HepG2 (cell line): Measurements from ENCODE around the gene SFTA2. TPM values are rescaled to one million over a fixed set of nuclear protein-coding genes. Genes with fewer than 3 reads are reported as not detected.

Source experiments
- ATM ChIP-seq: fragments of 450-650 bp; IDR thresholded peaks from 2 replicates; pipeline ENCODE4 v1.7.1; 2017; ENCODE audit warnings: mild to moderate bottlenecking, borderline replicate concordance
- ISX ChIP-seq: sonication (generic); formaldehyde crosslinking; conservative IDR thresholded peaks from 2 replicates; pipeline ENCODE4 v1.5.0; 2020; ENCODE audit warnings: missing genetic modification reagents
- RCOR2 ChIP-seq: IDR thresholded peaks from 2 replicates; pipeline ENCODE4 v1.6.1; 2016; ENCODE audit warnings: missing biosample characterization, missing genetic modification reagents
- SP4 ChIP-seq: sonication (generic); formaldehyde crosslinking; IDR thresholded peaks from 2 replicates; pipeline ENCODE4 v1.8.1; 2023; ENCODE audit warnings: mild to moderate bottlenecking, missing genetic modification reagents
- TBL1XR1 ChIP-seq: fragments of 150-350 bp; IDR thresholded peaks from 2 replicates; pipeline ENCODE4 v1.6.1; 2014; ENCODE audit warnings: borderline replicate concordance, low read length; ENCODE audit not compliant: partially characterized antibody
- ZFP82 ChIP-seq: sonication (generic); formaldehyde crosslinking; IDR thresholded peaks from 2 replicates; pipeline ENCODE4 v1.5.1; 2020; ENCODE audit warnings: mild to moderate bottlenecking, missing genetic modification reagents, borderline replicate concordance
- ZNF562 ChIP-seq: sonication (generic); formaldehyde crosslinking; IDR thresholded peaks from 2 replicates; pipeline ENCODE4 v1.8.0; 2022; ENCODE audit warnings: missing genetic modification reagents, borderline replicate concordance
- ZSCAN20 ChIP-seq: sonication (generic); formaldehyde crosslinking; IDR thresholded peaks from 2 replicates; pipeline ENCODE4 v1.4.0; 2020; ENCODE audit warnings: missing genetic modification reagents, mild to moderate bottlenecking, borderline replicate concordance
- polyA plus RNA-seq, 8 experiments: library from polyadenylated mRNA; depleted of rRNA in 3 of 8; stranded (reverse) in 7 of 8; unstranded in 1 of 8; fragments of >200 nt; fragmentation: Illumina TruSeq in 4 of 8; extraction: Trizol in 4 of 8; gene quantifications; 2 replicates each; pipeline versions ENCODE4 v1.2.1 to v1.2.3, GENCODE V29; 2011 to 2016; ENCODE audit warnings: low read depth in 4 of 8, missing spikeins in 1 of 8, mixed read lengths in 1 of 8; ENCODE audit not compliant: insufficient read depth in 1 of 8
- total RNA-seq, 5 experiments: library from RNA; depleted of rRNA; stranded (reverse); fragments of >200 nt; fragmentation: Illumina TruSeq; extraction: Trizol; gene quantifications; 2 replicates each; pipeline ENCODE4 v1.2.3, GENCODE V29; 2016; ENCODE audit warnings: low read depth in 1 of 5
- TF ChIP-seq, protein P1 (sequence below): sonication (generic); formaldehyde crosslinking; IDR thresholded peaks from 2 replicates; pipeline ENCODE4 v1.4.0; 2020; ENCODE audit warnings: missing genetic modification reagents
- TF ChIP-seq, protein P2 (sequence below): sonication (generic); formaldehyde crosslinking; IDR thresholded peaks from 2 replicates; pipeline ENCODE4 v1.4.0; 2020; ENCODE audit warnings: mild to moderate bottlenecking, missing genetic modification reagents
- TF ChIP-seq, protein P3 (sequence below): sonication (generic); formaldehyde crosslinking; IDR thresholded peaks from 2 replicates; pipeline ENCODE4 v1.5.1; 2020; ENCODE audit warnings: missing genetic modification reagents, mild to moderate bottlenecking, borderline replicate concordance
- TF ChIP-seq, protein P4 (sequence below): sonication (generic); formaldehyde crosslinking; IDR thresholded peaks from 2 replicates; pipeline ENCODE4 v1.5.0; 2020; ENCODE audit warnings: missing genetic modification reagents
- TF ChIP-seq, protein P5 (sequence below): sonication (generic); formaldehyde crosslinking; IDR thresholded peaks from 2 replicates; pipeline ENCODE4 v1.9.0; 2021; ENCODE audit warnings: missing genetic modification reagents, mild to moderate bottlenecking, borderline replicate concordance

SFTA2 gene
- total and polyA plus RNA-seq, 2 of the 13 experiments (the other 11 are each of a cell fraction or from before 2014, with no cell fraction given), result not detected

DNA sequence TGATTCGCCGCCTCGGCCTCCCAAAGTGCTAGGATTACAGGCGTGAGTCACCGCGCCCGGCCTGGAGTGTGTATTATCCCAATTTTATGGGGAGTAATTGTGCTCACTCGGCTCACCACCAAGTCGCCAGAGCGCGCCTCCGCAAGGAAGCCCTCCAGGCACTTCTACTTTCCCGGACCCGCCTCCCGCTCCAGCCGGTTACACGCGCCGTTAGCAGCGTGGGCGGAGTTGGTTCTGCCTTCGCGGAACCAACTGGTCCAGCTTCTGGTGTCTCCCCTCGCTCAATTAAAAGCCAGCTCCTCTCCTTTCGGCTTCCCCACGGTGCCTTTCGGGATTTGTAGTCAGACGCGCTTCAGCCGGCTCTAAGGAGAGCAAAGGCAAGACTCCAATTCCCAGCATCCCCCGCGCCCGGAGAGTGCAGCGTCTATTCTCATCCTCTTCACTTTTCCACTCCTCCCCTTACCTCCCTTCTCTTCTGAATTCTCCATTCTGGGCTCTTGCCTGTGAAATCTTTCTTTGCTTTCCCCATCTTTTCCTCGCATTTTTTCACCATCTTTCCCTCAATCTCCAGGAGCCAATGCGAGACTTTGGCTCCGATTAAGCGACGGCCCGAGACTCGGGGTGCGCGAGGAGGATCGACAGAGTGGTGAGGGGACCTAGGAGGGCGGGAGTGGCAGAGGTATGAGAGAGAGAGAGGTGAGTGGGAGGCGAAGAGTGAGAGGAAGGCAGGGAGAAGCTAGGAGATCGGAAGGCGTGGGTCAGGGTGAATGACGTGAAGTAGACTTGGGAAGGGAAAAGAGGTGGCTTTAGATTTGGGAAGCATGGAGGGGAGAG, 24.0 kb downstream of the SFTA2 start, which contains the start of gene GTF2H4 (continued):
- TF ChIP-seq, protein P1, sequence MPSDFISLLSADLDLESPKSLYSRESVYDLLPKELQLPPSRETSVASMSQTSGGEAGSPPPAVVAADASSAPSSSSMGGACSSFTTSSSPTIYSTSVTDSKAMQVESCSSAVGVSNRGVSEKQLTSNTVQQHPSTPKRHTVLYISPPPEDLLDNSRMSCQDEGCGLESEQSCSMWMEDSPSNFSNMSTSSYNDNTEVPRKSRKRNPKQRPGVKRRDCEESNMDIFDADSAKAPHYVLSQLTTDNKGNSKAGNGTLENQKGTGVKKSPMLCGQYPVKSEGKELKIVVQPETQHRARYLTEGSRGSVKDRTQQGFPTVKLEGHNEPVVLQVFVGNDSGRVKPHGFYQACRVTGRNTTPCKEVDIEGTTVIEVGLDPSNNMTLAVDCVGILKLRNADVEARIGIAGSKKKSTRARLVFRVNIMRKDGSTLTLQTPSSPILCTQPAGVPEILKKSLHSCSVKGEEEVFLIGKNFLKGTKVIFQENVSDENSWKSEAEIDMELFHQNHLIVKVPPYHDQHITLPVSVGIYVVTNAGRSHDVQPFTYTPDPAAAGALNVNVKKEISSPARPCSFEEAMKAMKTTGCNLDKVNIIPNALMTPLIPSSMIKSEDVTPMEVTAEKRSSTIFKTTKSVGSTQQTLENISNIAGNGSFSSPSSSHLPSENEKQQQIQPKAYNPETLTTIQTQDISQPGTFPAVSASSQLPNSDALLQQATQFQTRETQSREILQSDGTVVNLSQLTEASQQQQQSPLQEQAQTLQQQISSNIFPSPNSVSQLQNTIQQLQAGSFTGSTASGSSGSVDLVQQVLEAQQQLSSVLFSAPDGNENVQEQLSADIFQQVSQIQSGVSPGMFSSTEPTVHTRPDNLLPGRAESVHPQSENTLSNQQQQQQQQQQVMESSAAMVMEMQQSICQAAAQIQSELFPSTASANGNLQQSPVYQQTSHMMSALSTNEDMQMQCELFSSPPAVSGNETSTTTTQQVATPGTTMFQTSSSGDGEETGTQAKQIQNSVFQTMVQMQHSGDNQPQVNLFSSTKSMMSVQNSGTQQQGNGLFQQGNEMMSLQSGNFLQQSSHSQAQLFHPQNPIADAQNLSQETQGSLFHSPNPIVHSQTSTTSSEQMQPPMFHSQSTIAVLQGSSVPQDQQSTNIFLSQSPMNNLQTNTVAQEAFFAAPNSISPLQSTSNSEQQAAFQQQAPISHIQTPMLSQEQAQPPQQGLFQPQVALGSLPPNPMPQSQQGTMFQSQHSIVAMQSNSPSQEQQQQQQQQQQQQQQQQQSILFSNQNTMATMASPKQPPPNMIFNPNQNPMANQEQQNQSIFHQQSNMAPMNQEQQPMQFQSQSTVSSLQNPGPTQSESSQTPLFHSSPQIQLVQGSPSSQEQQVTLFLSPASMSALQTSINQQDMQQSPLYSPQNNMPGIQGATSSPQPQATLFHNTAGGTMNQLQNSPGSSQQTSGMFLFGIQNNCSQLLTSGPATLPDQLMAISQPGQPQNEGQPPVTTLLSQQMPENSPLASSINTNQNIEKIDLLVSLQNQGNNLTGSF (CRISPR knock-in tag), result no peak
- TF ChIP-seq ZSCAN20 (CRISPR knock-in tag), result peak; percentile 85; the same call in 1 of the 2 replicates
- TF ChIP-seq RCOR2 (CRISPR knock-in tag), result peak; percentile 92
- TF ChIP-seq SP4 (CRISPR knock-in tag), result peak; percentile 75; the same call in 1 of the 2 replicates
- TF ChIP-seq, protein P2, sequence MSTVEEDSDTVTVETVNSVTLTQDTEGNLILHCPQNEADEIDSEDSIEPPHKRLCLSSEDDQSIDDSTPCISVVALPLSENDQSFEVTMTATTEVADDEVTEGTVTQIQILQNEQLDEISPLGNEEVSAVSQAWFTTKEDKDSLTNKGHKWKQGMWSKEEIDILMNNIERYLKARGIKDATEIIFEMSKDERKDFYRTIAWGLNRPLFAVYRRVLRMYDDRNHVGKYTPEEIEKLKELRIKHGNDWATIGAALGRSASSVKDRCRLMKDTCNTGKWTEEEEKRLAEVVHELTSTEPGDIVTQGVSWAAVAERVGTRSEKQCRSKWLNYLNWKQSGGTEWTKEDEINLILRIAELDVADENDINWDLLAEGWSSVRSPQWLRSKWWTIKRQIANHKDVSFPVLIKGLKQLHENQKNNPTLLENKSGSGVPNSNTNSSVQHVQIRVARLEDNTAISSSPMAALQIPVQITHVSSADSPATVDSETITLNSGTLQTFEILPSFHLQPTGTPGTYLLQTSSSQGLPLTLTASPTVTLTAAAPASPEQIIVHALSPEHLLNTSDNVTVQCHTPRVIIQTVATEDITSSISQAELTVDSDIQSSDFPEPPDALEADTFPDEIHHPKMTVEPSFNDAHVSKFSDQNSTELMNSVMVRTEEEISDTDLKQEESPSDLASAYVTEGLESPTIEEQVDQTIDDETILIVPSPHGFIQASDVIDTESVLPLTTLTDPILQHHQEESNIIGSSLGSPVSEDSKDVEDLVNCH, result 0 out of 2 replicates have a peak, but pooled peaks have one; percentile 39
- TF ChIP-seq, protein P3, sequence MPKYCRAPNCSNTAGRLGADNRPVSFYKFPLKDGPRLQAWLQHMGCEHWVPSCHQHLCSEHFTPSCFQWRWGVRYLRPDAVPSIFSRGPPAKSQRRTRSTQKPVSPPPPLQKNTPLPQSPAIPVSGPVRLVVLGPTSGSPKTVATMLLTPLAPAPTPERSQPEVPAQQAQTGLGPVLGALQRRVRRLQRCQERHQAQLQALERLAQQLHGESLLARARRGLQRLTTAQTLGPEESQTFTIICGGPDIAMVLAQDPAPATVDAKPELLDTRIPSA (CRISPR knock-in tag), result peak; percentile 67
- TF ChIP-seq, protein P4, sequence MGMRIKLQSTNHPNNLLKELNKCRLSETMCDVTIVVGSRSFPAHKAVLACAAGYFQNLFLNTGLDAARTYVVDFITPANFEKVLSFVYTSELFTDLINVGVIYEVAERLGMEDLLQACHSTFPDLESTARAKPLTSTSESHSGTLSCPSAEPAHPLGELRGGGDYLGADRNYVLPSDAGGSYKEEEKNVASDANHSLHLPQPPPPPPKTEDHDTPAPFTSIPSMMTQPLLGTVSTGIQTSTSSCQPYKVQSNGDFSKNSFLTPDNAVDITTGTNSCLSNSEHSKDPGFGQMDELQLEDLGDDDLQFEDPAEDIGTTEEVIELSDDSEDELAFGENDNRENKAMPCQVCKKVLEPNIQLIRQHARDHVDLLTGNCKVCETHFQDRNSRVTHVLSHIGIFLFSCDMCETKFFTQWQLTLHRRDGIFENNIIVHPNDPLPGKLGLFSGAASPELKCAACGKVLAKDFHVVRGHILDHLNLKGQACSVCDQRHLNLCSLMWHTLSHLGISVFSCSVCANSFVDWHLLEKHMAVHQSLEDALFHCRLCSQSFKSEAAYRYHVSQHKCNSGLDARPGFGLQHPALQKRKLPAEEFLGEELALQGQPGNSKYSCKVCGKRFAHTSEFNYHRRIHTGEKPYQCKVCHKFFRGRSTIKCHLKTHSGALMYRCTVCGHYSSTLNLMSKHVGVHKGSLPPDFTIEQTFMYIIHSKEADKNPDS (CRISPR knock-in tag), result peak; percentile 47; the same call in 1 of the 2 replicates
- peak; percentile 91; the same call in 1 of the 2 replicates for TF ChIP-seq ZFP82 (CRISPR knock-in tag)
- no peak for TF ChIP-seq ISX (CRISPR knock-in tag)
- no peak for TF ChIP-seq ATM
- no peak for TF ChIP-seq ZNF562
- peak; percentile 36 for TF ChIP-seq TBL1XR1
- TF ChIP-seq, protein P5, sequence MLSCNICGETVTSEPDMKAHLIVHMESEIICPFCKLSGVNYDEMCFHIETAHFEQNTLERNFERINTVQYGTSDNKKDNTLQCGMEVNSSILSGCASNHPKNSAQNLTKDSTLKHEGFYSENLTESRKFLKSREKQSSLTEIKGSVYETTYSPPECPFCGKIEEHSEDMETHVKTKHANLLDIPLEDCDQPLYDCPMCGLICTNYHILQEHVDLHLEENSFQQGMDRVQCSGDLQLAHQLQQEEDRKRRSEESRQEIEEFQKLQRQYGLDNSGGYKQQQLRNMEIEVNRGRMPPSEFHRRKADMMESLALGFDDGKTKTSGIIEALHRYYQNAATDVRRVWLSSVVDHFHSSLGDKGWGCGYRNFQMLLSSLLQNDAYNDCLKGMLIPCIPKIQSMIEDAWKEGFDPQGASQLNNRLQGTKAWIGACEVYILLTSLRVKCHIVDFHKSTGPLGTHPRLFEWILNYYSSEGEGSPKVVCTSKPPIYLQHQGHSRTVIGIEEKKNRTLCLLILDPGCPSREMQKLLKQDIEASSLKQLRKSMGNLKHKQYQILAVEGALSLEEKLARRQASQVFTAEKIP (CRISPR knock-in tag), result no peak
